Measurements from ENCODE around the gene OR52E2. TPM values are rescaled to one million over a fixed set of nuclear protein-coding genes. Genes with fewer than 3 reads are reported as not detected.

Gene OR52E2
- not detected in 2 replicates for total RNA-seq

GRCh38 chr11:5059391-5059790 lies at the start of gene OR52E2:
Gene OR52E2 (minus strand): TSS chr11:5059627. CDS start chr11:5059627, 0 bp downstream.

DNA sequence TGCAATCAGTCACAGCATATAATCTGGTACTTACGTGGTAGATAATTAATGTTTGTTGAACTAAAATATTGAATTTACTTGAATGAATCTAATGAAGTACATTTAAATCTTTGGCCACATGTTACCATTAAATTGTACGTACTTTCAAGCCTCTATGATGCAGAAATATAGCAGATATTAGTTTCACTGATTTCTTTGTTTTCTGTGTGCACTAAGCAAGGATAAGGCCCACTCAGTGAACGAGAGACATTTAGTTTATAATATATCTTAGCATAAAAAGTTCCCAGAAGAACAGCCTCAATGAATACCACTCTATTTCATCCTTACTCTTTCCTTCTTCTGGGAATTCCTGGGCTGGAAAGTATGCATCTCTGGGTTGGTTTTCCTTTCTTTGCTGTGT lies 9.8 kb upstream of the OR52E2 start, which contains the start of gene OR52E1:
Gene OR52E1, plus strand, starts transcription at position 301 of the 400 bp plus-strand sequence.

GRCh38 chr11:5046226-5046625 lies 13.2 kb downstream of the OR52E2 start, which contains the start of gene OR52J3:
Gene OR52J3 (plus strand): TSS chr11:5046526. CDS start chr11:5046526, 0 bp downstream.

Other genes with a start within 250 kb of the OR52E2 start
- gene OR51F2, start 238.3 kb downstream of the OR52E2 start, total RNA-seq: not detected in 2 replicates
- gene OR51S1, start 210.4 kb downstream of the OR52E2 start, total RNA-seq: not detected in 2 replicates
- gene OR51T1, start 177.7 kb downstream of the OR52E2 start, total RNA-seq: not detected in 2 replicates
- gene OR51A7, start 155.8 kb downstream of the OR52E2 start, total RNA-seq: not detected in 2 replicates
- gene OR51G2, start 140.3 kb downstream of the OR52E2 start, total RNA-seq: not detected in 2 replicates
- gene OR51G1, start 135.3 kb downstream of the OR52E2 start, total RNA-seq: not detected in 2 replicates
- not detected in 2 replicates for gene OR51A4, start 112.0 kb downstream of the OR52E2 start, total RNA-seq
- not detected in 2 replicates for gene OR51A2, start 103.9 kb downstream of the OR52E2 start, total RNA-seq
- not detected in 2 replicates for gene OR51L1, start 64.8 kb downstream of the OR52E2 start, total RNA-seq
- not detected in 2 replicates for gene OR52J3, start 13.1 kb downstream of the OR52E2 start, total RNA-seq
- gene OR52E1, start 9.9 kb upstream of the OR52E2 start, total RNA-seq: not detected in 2 replicates
- gene OR52A5, start 78.7 kb upstream of the OR52E2 start, total RNA-seq: not detected in 2 replicates
- gene OR52A1, start 95.1 kb upstream of the OR52E2 start, total RNA-seq: not detected in 2 replicates
- gene OR51V1, start 141.1 kb upstream of the OR52E2 start, total RNA-seq: not detected in 2 replicates
- gene HBB, start 167.4 kb upstream of the OR52E2 start, total RNA-seq: not detected in 2 replicates
- not detected in 2 replicates for gene HBD, start 174.9 kb upstream of the OR52E2 start, total RNA-seq
- not detected in 2 replicates for gene HBG1, start 190.2 kb upstream of the OR52E2 start, total RNA-seq
- gene HBG2, start 195.2 kb upstream of the OR52E2 start, total RNA-seq: not detected in 2 replicates
- gene HBE1, start 210.3 kb upstream of the OR52E2 start, total RNA-seq: not detected in 2 replicates
- gene OR51B4, start 242.3 kb upstream of the OR52E2 start, total RNA-seq: not detected in 2 replicates

Data from mammary microvascular endothelial cell (primary cell).